Activated CD8-positive, alpha-beta memory T cell treated with anti-CD3 and anti-CD28 coated beads for 1 hour (primary cell): ENCODE results near the gene VGLL2.

ENCODE experiments used
- DNase-seq, 2 donors: peaks; one replicate each; pipeline ENCODE4 v3.0.0-alpha.2; 2020; ENCODE audit warnings: low read depth in 1 of 2; ENCODE audit errors: extremely low read depth in 1 of 2

The VGLL2 gene

GRCh38 chr6:117311726-117312125 lies 46.4 kb downstream of the VGLL2 start:
- DNase-seq, result no peak

- DNase-seq, result no peak
Measured at GRCh38 chr6:117317261-117317660, 51.9 kb downstream of the VGLL2 start.
